COLO668 (cell line): ENCODE data around the gene FAM181B.

Experiments
- DNase-seq: peaks from one replicate; lab custom pipeline; 2025; ENCODE audit not compliant: unreplicated experiment; lab: John Stamatoyannopoulos, UW

FAM181B gene

DNA sequence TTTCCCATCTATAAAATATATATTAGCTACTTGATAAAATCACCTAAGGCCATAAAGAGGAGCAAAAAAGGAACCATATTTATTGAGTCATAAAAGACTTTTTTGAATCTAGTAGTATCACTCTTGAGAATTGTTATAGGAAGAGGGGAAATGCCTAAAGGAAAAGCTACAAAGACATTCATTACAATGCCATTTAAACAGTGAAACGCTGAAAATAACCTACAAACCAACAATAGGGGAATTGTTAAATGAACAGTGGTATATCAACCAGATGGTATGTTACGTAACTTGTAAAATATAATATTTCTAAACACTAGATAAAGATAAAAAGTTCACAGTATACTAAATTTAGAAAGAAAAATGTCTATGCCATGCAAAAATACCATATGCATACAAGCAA lies 47.5 kb downstream of the FAM181B start:
- DNase-seq, result no peak

DNA sequence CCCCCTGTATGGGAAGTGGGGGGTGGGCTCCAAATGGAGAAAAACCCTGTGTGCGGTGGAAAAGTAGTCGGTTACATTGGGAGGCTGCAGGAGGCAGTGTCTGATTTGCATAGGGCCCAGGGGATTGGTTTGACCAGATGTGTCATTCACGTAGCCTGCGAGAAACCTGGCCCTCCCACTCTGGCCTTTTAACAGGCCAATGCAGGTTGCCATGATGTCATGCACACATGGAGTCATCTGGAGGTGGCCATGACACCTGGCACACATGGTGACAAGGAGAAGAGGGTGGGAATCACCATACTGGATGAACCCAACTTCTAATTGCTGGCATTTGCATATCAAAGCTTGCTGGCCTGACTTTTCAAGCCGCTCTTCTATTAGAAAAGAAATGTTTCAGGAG lies 50.6 kb downstream of the FAM181B start:
- no peak for DNase-seq

DNA sequence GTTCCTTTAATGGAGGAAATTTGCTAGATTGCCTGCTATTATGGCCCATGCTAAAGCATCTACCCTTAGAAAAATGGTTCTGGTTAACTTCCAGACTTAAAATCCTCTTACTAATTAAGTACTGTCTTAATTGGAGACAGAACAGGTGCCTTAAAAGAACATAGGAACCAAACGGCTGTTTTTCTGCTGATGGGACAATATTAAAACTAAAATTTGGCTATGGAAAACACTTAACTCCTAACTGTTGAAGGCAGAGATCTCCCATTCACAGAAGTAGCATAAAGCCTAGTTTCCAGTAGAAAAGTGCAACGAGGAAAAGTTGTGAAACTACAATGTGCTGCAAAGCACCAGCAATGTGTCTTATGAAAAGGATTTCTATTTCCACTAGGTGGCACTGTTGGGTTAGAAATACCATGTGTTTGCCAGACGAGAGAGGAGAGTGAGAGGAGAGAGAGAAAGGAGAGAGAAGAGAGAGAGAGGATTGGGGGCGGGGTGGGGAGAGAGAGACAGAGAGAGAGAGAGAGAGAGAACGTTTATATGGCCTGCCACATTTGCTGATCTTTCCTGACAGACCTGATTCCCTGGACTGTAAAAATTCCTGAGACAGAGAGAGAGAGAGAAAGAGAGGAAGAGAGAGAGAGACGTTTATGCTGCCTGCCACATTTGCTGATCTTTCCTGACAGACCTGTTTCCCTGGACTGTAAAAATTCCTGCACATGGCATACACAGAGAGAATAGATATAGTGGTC lies 51.5 kb downstream of the FAM181B start:
- no peak for DNase-seq

DNA sequence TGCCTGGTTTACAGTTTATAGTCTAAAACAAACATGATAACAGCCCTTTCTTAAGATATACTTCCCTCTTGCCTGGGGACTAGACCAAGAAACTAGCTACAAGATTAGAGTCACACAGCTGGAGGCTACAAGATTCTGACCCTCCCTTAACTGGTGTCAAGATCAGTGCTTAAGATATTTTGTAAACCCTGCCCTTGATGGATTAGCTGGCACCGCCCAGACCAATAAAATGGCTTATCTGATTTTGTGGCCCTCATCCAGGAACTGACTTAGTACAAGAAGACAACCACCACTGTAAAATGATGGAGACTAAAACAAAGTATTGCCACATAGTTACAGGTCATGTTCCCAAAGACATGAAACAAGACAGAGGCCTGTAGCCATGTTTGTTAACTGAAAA lies 53.4 kb downstream of the FAM181B start:
- no peak for DNase-seq
